Activated CD8-positive, alpha-beta memory T cell treated with anti-CD3 and anti-CD28 coated beads, Interleukin-2, amount 50 U/mL, for 24 hours (primary cell): ENCODE results near the gene OTULINL.
A peak's percentile ranks its signal among the peaks of the same experiment; 100 is the strongest.

ENCODE experiments used
- DNase-seq: peaks from one replicate; pipeline ENCODE4 v3.0.0-alpha.2; 2020; ENCODE audit errors: extremely low read depth

Gene OTULINL

GRCh38 chr5:14577079-14577725 lies 4.4 kb upstream of the OTULINL start:
- no peak for DNase-seq

GRCh38 chr5:14577971-14578370 lies 3.6 kb upstream of the OTULINL start:
- no peak for DNase-seq

GRCh38 chr5:14579246-14579645 lies 2.3 kb upstream of the OTULINL start:
- no peak for DNase-seq

- no peak for DNase-seq
Measured at GRCh38 chr5:14579731-14580397, 1.7 kb upstream of the OTULINL start.

- no peak for DNase-seq
Measured at GRCh38 chr5:14580398-14581034, 1.1 kb upstream of the OTULINL start.

- DNase-seq = peak; percentile 39
Measured at GRCh38 chr5:14581891-14582796, 552 bp downstream of the OTULINL start.

- no peak for DNase-seq
Measured at GRCh38 chr5:14582797-14583137, 1.2 kb downstream of the OTULINL start.

GRCh38 chr5:14584848-14585247 lies 3.3 kb downstream of the OTULINL start:
- DNase-seq = no peak

GRCh38 chr5:14587150-14587549 lies 5.6 kb downstream of the OTULINL start:
- DNase-seq = no peak

GRCh38 chr5:14588145-14588544 lies 6.6 kb downstream of the OTULINL start:
- DNase-seq = no peak

- DNase-seq = no peak
Measured at GRCh38 chr5:14588758-14589543, 7.4 kb downstream of the OTULINL start.

GRCh38 chr5:14590949-14591348 lies 9.4 kb downstream of the OTULINL start:
- DNase-seq = no peak

GRCh38 chr5:14591548-14591947 lies 10.0 kb downstream of the OTULINL start:
- no peak for DNase-seq

- DNase-seq = no peak
Measured at GRCh38 chr5:14593326-14594021, 11.9 kb downstream of the OTULINL start.

GRCh38 chr5:14594378-14595074 lies 12.9 kb downstream of the OTULINL start:
- DNase-seq = no peak

- DNase-seq = no peak
Measured at GRCh38 chr5:14595189-14595588, 13.6 kb downstream of the OTULINL start.

- DNase-seq = no peak
Measured at GRCh38 chr5:14595891-14596290, 14.3 kb downstream of the OTULINL start.

GRCh38 chr5:14597080-14597479 lies 15.5 kb downstream of the OTULINL start:
- DNase-seq = no peak

GRCh38 chr5:14598225-14598624 lies 16.6 kb downstream of the OTULINL start:
- DNase-seq = no peak

- no peak for DNase-seq
Measured at GRCh38 chr5:14599476-14600127, 18.0 kb downstream of the OTULINL start.
